Activated CD8-positive, alpha-beta memory T cell treated with anti-CD3 and anti-CD28 coated beads for 1 hour (primary cell): ENCODE results near the gene LCE3A.
"Not testable (repeated sequence)": the region's sequence is repeated elsewhere in the genome, so short reads cannot be mapped to it uniquely, and the experiment has no call there.

ENCODE experiments used
- DNase-seq, 2 donors: peaks; one replicate each; pipeline ENCODE4 v3.0.0-alpha.2; 2020; ENCODE audit warnings: low read depth in 1 of 2; ENCODE audit errors: extremely low read depth in 1 of 2

LCE3A gene, protein sequence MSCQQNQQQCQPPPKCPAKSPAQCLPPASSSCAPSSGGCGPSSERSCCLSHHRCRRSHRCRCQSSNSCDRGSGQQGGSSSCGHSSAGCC

GRCh38 chr1:152622803-152623202 is at the start of gene LCE3A:
Gene LCE3A (minus strand): TSS chr1:152623103. CDS start chr1:152623103, 0 bp downstream.
- DNase-seq, result no peak

DNA sequence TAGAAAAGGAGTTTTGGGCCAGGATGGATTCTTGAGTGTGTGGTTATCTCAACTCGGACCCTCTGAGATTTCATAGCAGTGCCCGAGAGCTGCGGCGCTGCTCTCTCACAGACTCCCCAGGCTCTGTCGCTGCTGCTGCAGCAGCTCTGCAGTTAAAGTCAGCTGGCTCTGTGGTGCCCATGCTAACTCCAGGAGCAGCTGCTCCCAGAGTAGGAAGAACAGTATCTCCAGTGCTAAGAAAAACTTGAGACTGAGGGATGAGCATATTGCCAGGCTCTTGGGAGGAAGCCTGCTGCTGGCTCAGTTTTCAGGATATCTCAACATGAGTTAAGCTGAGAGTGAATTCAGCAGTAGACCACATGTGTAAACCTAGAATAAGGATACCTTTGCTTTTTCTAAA is 44.7 kb upstream of the LCE3A start:
- DNase-seq, result no peak

- not testable (repeated sequence) for DNase-seq
Observed at GRCh38 chr1:152666171-152666570, 43.3 kb upstream of the LCE3A start.

GRCh38 chr1:152663098-152663497 is 40.2 kb upstream of the LCE3A start, which contains the start of gene LCE2D:
Gene LCE2D (plus strand): TSS chr1:152663380. CDS start chr1:152664106, 726 bp downstream.
- DNase-seq, result no peak

DNA sequence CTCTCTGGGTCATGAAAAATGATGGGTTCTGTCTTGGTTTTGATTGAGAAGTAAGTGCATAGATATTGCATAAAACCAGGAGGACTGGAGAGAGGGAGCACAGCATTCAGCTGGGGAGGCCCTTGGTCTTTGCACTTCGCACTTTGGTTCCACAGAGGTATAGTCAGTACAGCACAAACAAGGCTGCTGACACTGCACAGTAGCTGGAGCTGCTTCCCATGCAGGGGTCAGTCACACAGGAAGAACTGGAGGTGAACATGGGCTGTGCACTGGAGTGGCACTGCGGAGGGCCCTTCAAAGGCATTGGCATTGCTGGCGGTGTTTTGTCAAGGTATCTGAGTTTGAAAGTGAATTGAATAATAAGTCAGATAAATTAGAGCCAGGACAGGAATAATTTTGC is 35.7 kb upstream of the LCE3A start:
- DNase-seq, result no peak

DNA sequence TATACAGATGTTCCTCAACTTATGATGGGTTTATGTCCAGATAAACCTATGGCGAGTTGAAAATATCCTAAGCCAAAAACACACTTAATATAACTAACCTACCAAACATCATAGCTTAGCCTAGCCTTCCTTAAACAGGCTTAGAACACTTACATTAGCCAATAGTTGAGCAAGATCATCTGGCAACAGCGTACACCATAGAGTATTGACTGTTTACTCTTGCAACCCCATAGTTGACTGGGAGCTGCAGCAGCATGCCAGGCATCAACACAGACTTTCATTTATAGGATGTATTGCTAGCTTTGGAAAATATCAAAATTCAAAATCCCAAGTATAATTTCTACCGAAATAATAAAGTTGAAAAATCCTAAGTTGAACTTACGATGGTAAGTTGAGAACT is 34.8 kb upstream of the LCE3A start:
- DNase-seq, result no peak

GRCh38 chr1:152656459-152656858 is 33.6 kb upstream of the LCE3A start:
- no peak for DNase-seq

GRCh38 chr1:152654110-152654509 is 31.2 kb upstream of the LCE3A start:
- no peak for DNase-seq

DNA sequence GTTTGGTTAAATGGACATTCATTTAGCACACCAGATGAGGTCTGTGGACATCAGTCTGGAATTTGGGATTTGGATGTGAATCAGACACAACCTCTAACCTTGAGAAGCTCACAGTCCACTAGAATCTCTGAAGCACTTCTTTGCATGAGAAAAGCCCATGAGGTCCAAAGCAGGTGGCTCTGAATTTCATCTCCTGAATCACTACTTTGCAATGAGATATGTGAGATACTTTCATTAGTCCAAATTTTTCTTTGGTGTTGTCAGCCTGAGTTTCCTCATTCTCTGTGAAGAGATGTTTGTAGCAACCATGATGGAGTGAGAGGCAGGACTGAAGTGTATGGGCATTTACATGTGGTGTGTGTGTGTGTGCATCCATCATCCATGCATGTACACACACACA is 23.8 kb upstream of the LCE3A start:
- DNase-seq, result no peak

DNA sequence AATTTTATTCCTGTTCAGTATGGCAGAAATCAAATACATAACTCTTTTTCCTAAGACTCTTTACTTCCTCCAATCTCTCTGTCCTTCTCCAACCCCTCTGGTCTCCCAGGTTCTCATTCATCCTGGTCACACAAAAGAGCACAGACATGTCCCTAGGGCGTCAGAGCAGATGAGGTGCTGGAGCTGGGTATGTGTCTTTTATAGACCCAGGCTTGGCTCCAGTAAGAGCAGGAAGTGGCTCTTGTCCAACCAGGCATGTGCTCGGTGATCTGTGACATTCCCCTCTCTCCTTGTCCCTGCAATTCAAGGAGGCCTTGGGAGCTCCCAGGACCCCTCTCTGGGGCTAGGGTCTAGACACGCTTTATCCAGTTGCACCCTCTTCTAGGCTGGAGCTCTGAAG is 22.2 kb upstream of the LCE3A start:
- DNase-seq, result no peak

DNA sequence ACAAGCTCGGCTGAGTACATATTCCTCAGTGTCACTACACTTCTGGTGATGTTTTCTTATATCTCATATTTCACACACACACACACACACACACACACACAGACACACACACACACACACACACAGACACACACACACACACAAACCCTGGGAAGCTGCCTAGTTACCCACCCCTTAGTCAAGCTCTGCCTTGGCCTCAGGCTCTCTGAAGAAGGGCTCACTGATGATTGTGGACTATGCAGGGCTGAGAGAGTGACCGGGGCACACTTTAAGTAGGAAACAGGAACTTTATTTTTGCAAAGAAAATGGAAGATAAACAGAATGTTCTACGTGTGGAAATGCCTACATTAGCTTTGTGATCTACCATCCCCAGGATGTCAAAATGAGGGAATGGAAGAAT is 21.0 kb upstream of the LCE3A start:
- DNase-seq, result no peak

GRCh38 chr1:152640351-152640750 is 17.4 kb upstream of the LCE3A start:
- no peak for DNase-seq

DNA sequence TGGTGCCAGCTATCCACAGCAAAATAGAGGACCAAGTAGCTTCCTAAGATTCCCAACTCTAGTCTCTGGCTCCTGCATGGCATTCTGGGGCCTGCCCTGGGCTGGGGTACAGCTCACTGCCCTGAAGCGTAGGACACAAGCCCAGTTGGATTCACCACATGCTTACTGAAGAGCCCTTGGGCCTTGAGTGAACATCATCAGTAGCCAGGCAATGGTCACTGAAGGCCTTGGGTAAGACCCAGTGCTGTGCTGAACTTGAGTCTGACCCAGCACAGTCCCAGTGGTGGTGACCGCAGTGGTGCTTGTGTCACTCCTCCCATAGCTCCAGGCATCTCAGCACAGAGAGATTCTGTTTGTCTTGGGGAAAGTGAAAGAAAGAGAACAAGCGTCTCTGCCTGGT is 7.7 kb upstream of the LCE3A start:
- DNase-seq, result no peak

GRCh38 chr1:152626744-152627143 is 3.8 kb upstream of the LCE3A start:
- DNase-seq, result no peak

DNA sequence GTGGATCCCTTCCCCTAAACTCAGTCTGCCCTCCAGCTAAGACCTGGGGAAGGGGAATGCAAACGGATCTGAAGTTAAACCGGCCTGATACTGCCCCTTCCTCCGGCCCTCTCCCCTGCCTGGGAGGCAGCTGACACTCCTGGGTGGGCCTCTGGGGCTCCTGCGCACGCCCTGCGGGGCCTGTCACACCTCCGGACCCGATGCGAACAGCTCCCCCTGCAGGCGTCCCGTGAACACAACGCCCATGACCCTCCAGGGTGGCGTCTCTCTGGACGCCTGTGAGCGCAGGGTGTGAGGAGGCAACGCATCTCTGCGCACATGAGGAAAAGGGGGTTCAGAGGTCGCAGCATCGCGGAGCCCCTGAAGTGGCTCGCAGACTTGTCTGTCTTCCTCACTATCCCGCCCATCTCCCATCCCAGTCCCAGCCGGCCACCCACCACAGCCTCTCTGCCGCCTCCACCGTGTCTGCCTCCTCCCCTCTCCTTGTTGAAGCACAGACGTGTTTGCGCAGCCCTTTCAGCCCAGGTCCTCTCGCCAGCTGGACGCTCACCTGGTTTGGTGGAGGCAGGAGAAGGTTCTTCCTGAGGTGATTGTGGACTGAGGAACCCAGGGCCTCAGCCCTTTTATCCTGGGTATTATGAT is 421 bp upstream of the LCE3A start:
- no peak for DNase-seq

GRCh38 chr1:152621993-152622392 is 910 bp downstream of the LCE3A start:
- DNase-seq, result no peak

DNA sequence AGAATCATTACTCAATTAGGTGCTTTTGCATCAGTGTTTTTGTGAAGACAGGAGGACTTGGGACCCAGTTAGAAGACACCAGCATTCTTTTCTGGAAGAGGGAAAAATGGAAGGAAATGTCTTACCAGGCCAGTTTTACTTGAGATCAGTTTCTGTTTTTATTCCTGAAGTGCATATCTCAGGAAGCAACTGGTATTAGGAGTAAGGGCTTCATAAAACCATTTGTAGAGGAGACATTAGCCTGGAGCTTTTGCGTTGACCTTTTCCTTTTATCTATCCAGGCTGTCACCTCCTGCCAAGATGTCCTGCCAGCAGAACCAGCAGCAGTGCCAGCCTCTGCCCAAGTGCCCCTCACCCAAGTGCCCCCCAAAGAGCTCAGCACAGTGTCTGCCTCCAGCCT is 9.4 kb downstream of the LCE3A start, which contains the start of gene LCE3B:
TSS of gene LCE3B (plus strand) at position 301 of the 400 bp plus-strand sequence. CDS start at position 301, 0 bp downstream.
- DNase-seq, result no peak

DNA sequence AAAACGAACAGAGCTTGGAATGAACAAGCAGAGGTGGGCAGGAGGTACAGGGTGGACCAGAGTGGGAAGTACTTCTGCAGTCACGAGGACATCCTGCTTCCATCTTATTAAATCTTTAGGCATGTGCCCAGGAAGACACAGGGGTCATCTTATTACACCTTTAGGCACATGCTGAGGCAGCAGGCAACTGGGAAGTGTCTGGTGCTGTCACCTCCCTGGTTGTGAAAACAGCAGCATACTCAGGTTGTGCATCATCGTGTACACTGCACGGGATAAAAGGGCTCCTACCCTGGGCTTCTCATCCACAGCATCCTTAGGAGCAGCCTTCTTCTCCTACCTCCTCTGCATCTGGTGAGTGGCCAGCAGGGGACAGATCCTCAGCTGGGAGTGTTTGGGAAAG is 23.0 kb downstream of the LCE3A start, which contains the start of gene LCE3C:
TSS of gene LCE3C (plus strand) at position 301 of the 400 bp plus-strand sequence. CDS start 498 bp downstream, outside the sequence.
- DNase-seq, result no peak

- DNase-seq, result no peak
Observed at GRCh38 chr1:152596986-152597385, 25.9 kb downstream of the LCE3A start.

GRCh38 chr1:152585586-152585985 is 37.3 kb downstream of the LCE3A start:
- no peak for DNase-seq

- no peak for DNase-seq
Observed at GRCh38 chr1:152582647-152583046, 40.3 kb downstream of the LCE3A start.

DNA sequence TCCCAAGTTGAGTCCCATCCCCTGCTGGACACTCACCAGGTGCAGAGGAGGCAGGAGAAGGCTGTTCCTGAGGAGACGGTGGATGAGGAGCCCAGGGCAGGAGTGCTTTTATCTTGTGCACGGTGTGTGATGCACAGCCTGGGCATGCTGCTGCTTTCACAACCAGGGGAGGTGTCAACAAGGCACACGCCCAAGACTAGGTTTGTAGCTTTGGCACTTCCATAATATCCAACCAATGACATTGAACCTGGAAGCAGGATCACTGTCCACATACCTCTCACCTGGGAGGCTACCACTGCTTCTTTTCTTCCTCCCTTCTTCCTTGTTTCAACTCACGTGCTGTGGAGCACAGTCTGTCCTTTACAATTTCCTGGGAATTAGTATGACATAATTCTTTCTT is 42.5 kb downstream of the LCE3A start, which contains the start of gene LCE3D:
TSS of gene LCE3D (minus strand) at position 84 of the 400 bp plus-strand sequence. CDS start 580 bp downstream, outside the sequence.
- no peak for DNase-seq
